ENCODE data around the gene CLASRP.

DNA sequence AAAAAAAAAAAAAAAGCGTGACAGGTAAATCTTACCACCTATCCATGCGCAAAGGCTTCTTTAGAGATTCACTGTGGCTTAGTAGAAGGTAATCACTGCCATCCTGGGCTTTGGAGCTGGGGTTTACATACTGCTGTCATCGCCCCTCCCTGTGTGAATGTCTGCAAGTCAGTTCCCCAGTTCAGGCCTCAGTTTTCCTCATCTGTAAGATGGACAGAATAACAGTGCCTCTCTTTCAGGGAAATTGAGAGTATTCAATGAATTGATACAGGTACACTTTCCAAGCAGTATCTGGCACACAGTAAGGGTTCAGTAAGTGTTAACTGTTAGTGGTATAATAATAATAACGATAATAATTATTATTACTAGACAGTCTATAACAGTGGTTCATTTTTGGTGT lies 35.4 kb upstream of the CLASRP start:
- TF ChIP-seq, protein P1, sequence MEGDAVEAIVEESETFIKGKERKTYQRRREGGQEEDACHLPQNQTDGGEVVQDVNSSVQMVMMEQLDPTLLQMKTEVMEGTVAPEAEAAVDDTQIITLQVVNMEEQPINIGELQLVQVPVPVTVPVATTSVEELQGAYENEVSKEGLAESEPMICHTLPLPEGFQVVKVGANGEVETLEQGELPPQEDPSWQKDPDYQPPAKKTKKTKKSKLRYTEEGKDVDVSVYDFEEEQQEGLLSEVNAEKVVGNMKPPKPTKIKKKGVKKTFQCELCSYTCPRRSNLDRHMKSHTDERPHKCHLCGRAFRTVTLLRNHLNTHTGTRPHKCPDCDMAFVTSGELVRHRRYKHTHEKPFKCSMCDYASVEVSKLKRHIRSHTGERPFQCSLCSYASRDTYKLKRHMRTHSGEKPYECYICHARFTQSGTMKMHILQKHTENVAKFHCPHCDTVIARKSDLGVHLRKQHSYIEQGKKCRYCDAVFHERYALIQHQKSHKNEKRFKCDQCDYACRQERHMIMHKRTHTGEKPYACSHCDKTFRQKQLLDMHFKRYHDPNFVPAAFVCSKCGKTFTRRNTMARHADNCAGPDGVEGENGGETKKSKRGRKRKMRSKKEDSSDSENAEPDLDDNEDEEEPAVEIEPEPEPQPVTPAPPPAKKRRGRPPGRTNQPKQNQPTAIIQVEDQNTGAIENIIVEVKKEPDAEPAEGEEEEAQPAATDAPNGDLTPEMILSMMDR (IDR thresholded peaks at IDR 0.05; ENCODE audit: low read depth, low read length, poor library complexity, severe bottlenecking) = no peak
- TF ChIP-seq EZH2phosphoT487 (IDR thresholded peaks at IDR 0.05; ENCODE audit: borderline replicate concordance, low read length) = no peak
